ENCODE results near the gene TNFRSF4.

DNA sequence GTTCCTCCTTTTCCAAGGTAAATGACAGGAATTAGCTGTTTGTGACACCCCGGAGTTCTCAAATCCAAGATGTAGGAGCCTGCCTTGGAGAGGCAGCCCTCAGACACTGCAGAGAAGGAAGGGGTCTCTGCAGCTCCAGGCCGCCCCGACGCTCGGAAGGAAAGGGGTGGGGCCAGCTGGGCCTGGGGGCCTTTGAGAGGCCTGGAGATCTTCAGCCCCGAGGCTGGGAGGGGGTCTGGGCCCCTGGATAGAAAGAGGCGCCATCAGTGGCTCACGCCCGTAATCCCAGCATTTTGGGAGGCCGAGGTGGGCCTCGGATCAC lies 6.4 kb downstream of the TNFRSF4 start:
- no peak for TF ChIP-seq POLR2A (IDR thresholded peaks at IDR 0.05)
- TF ChIP-seq, protein P1, sequence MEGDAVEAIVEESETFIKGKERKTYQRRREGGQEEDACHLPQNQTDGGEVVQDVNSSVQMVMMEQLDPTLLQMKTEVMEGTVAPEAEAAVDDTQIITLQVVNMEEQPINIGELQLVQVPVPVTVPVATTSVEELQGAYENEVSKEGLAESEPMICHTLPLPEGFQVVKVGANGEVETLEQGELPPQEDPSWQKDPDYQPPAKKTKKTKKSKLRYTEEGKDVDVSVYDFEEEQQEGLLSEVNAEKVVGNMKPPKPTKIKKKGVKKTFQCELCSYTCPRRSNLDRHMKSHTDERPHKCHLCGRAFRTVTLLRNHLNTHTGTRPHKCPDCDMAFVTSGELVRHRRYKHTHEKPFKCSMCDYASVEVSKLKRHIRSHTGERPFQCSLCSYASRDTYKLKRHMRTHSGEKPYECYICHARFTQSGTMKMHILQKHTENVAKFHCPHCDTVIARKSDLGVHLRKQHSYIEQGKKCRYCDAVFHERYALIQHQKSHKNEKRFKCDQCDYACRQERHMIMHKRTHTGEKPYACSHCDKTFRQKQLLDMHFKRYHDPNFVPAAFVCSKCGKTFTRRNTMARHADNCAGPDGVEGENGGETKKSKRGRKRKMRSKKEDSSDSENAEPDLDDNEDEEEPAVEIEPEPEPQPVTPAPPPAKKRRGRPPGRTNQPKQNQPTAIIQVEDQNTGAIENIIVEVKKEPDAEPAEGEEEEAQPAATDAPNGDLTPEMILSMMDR (IDR thresholded peaks at IDR 0.05) = no peak

All from tibial nerve (tissue), 3 donors.